SK-N-SH treated with all-trans-retinoic acid at 6 μM for 48 hours (cell line): ENCODE results near the gene OTUD1.

Experiments
- ATAC-seq: fragments of 200-7000 bp; cut with Tn5 transposase; 3 replicates; pipeline ENCODE4 v1.9.1; 2020; ENCODE audit warnings: mild to moderate bottlenecking, moderate library complexity
- CREB5 ChIP-seq: fragments of 250-450 bp; sonication (Bioruptor Pico); IDR thresholded peaks from 2 replicates; pipeline ENCODE4 v1.5.1; 2020; ENCODE audit warnings: low read depth, mild to moderate bottlenecking, moderate library complexity
- ESRRG ChIP-seq: fragments of 250-450 bp; sonication (Bioruptor Pico); IDR thresholded peaks from 2 replicates; pipeline ENCODE4 v1.6.1; 2021; ENCODE audit warnings: mild to moderate bottlenecking
- GLIS3 ChIP-seq: fragments of 250-450 bp; sonication (Bioruptor Pico); IDR thresholded peaks from 2 replicates; pipeline ENCODE4 v1.5.0; 2020; ENCODE audit warnings: mild to moderate bottlenecking, moderate library complexity
- ISL1 ChIP-seq: fragments of 250-450 bp; sonication (Bioruptor Pico); IDR thresholded peaks from 2 replicates; pipeline ENCODE4 v2.1.2; 2022; ENCODE audit warnings: mild to moderate bottlenecking, moderate library complexity
- PATZ1 ChIP-seq: fragments of 250-450 bp; sonication (Bioruptor Pico); IDR thresholded peaks from 2 replicates; pipeline ENCODE4 v1.8.0; 2020; ENCODE audit warnings: mild to moderate bottlenecking, moderate library complexity, borderline replicate concordance
- RARB ChIP-seq: fragments of 250-450 bp; sonication (Bioruptor Pico); IDR thresholded peaks from 2 replicates; pipeline ENCODE4 v1.8.0; 2021; ENCODE audit warnings: mild to moderate bottlenecking, moderate library complexity
- SNAI2 ChIP-seq: fragments of 250-450 bp; sonication (Bioruptor Pico); IDR thresholded peaks from 2 replicates; pipeline ENCODE4 v1.5.0; 2020; ENCODE audit warnings: mild to moderate bottlenecking, moderate library complexity
- TCF4 ChIP-seq: fragments of 250-450 bp; sonication (Bioruptor Pico); IDR thresholded peaks from 2 replicates; pipeline ENCODE4 v1.8.0; 2021; ENCODE audit warnings: mild to moderate bottlenecking, moderate library complexity, borderline replicate concordance
- TOX ChIP-seq: fragments of 250-450 bp; sonication (Bioruptor Pico); IDR thresholded peaks from 2 replicates; pipeline ENCODE4 v1.8.0; 2021; ENCODE audit warnings: mild to moderate bottlenecking, moderate library complexity, borderline replicate concordance
- ZC3H10 ChIP-seq: fragments of 250-450 bp; sonication (Bioruptor Pico); IDR thresholded peaks from 2 replicates; pipeline ENCODE4 v1.5.1; 2021; ENCODE audit warnings: mild to moderate bottlenecking, moderate library complexity
- ZFP3 ChIP-seq: fragments of 250-450 bp; sonication (Bioruptor Pico); IDR thresholded peaks from 2 replicates; pipeline ENCODE4 v1.5.0; 2020; ENCODE audit warnings: mild to moderate bottlenecking, moderate library complexity
- ZFP30 ChIP-seq: fragments of 450-650 bp; formaldehyde crosslinking; IDR thresholded peaks from 2 replicates; pipeline ENCODE4 v1.5.0; 2022; ENCODE audit warnings: mild to moderate bottlenecking, moderate library complexity
- ZNF565 ChIP-seq: fragments of 450-650 bp; formaldehyde crosslinking; conservative IDR thresholded peaks from 2 replicates; pipeline ENCODE4 v1.5.0; 2020; ENCODE audit warnings: low read depth, mild to moderate bottlenecking, moderate library complexity
- ZNF8 ChIP-seq: fragments of 450-650 bp; formaldehyde crosslinking; IDR thresholded peaks from 2 replicates; pipeline ENCODE4 v1.5.0; 2020; ENCODE audit warnings: mild to moderate bottlenecking, moderate library complexity
- TF ChIP-seq, protein P1 (sequence below): fragments of 250-450 bp; sonication (Bioruptor Pico); IDR thresholded peaks from 2 replicates; pipeline ENCODE4 v1.5.0; 2020; ENCODE audit warnings: mild to moderate bottlenecking, moderate library complexity
- TF ChIP-seq, protein P2 (sequence below): fragments of 250-450 bp; sonication (Bioruptor Pico); IDR thresholded peaks from 2 replicates; pipeline ENCODE4 v1.8.0; 2021; ENCODE audit warnings: low read depth, mild to moderate bottlenecking, moderate library complexity, borderline replicate concordance

OTUD1 gene

GRCh38 chr10:23441251-23441650, 2.4 kb downstream of the OTUD1 start:
- no peak for ATAC-seq

DNA sequence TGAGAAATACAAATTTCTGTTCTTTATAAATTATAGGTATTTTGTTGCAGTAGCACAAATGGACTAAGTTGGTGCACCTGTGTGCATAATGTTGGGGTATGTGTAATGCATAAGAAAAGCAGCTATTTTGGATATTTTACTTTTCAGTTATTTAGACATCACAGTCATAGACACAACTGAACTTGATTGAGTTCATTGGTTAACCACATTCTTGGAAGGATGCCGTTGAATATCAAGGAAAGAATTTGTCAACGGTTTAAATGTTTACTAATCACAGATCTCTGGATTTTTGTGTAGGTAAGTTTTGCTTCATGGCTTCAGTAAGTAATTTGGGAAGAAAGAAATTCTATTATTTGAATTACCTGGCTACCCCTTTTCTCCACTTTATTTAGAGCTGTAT, 4.1 kb downstream of the OTUD1 start:
- ATAC-seq: no peak
- no peak for TF ChIP-seq ESRRG (CRISPR knock-in tag)
- no peak for TF ChIP-seq CREB5 (CRISPR knock-in tag)
- no peak for TF ChIP-seq TCF4 (CRISPR knock-in tag)
- no peak for TF ChIP-seq ZC3H10
- TF ChIP-seq, protein P1, sequence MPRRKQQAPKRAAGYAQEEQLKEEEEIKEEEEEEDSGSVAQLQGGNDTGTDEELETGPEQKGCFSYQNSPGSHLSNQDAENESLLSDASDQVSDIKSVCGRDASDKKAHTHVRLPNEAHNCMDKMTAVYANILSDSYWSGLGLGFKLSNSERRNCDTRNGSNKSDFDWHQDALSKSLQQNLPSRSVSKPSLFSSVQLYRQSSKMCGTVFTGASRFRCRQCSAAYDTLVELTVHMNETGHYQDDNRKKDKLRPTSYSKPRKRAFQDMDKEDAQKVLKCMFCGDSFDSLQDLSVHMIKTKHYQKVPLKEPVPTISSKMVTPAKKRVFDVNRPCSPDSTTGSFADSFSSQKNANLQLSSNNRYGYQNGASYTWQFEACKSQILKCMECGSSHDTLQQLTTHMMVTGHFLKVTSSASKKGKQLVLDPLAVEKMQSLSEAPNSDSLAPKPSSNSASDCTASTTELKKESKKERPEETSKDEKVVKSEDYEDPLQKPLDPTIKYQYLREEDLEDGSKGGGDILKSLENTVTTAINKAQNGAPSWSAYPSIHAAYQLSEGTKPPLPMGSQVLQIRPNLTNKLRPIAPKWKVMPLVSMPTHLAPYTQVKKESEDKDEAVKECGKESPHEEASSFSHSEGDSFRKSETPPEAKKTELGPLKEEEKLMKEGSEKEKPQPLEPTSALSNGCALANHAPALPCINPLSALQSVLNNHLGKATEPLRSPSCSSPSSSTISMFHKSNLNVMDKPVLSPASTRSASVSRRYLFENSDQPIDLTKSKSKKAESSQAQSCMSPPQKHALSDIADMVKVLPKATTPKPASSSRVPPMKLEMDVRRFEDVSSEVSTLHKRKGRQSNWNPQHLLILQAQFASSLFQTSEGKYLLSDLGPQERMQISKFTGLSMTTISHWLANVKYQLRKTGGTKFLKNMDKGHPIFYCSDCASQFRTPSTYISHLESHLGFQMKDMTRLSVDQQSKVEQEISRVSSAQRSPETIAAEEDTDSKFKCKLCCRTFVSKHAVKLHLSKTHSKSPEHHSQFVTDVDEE (CRISPR knock-in tag): no peak

More at GRCh38 chr10:23441251-23441650, 2.4 kb downstream of the OTUD1 start:
- TF ChIP-seq, protein P2, sequence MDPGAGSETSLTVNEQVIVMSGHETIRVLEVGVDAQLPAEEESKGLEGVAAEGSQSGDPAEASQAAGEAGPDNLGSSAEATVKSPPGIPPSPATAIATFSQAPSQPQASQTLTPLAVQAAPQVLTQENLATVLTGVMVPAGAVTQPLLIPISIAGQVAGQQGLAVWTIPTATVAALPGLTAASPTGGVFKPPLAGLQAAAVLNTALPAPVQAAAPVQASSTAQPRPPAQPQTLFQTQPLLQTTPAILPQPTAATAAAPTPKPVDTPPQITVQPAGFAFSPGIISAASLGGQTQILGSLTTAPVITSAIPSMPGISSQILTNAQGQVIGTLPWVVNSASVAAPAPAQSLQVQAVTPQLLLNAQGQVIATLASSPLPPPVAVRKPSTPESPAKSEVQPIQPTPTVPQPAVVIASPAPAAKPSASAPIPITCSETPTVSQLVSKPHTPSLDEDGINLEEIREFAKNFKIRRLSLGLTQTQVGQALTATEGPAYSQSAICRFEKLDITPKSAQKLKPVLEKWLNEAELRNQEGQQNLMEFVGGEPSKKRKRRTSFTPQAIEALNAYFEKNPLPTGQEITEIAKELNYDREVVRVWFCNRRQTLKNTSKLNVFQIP (CRISPR knock-in tag): no peak
- no peak for TF ChIP-seq ZNF565 (CRISPR knock-in tag)
- no peak for TF ChIP-seq PATZ1
- no peak for TF ChIP-seq ZNF8 (CRISPR knock-in tag)
- no peak for TF ChIP-seq GLIS3 (CRISPR knock-in tag)
- TF ChIP-seq, protein P1 (CRISPR knock-in tag): no peak

DNA sequence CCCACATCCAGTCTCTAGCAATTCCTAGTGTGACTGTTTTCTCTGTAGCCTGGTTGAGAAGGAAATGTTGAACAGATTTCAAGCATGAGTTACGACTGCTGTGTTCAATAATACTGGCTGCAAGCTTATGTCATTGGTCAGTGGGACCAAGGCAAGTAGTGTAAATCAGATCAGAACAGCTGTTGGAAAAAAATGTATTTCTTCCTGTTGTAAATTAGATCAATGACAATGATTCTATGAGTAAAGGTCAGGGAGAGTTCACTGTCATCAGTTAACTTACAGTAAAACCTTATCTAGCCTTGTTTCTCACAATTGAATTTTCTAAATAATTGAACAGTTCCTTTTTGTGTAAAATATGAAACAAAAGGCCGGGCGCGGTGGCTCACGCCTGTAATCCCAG, 6.7 kb downstream of the OTUD1 start:
- no peak for ATAC-seq
- TF ChIP-seq ZFP30 (CRISPR knock-in tag): no peak
- TF ChIP-seq SNAI2 (CRISPR knock-in tag): no peak
- TF ChIP-seq ZFP3 (CRISPR knock-in tag): no peak
- peak; percentile 88 for TF ChIP-seq TCF4 (CRISPR knock-in tag)
- TF ChIP-seq ISL1 (CRISPR knock-in tag): peak; percentile 60
- TF ChIP-seq CREB5 (CRISPR knock-in tag): peak; percentile 51; the same call in 1 of the 2 replicates
- TF ChIP-seq, protein P1 (CRISPR knock-in tag): peak; percentile 89
- TF ChIP-seq, protein P2 (CRISPR knock-in tag): no peak
- no peak; the same call in 1 of the 2 replicates for TF ChIP-seq ZNF8 (CRISPR knock-in tag)
- no peak for TF ChIP-seq TOX
- TF ChIP-seq PATZ1: no peak
- TF ChIP-seq RARB: no peak
- TF ChIP-seq ESRRG (CRISPR knock-in tag): no peak
- 0 out of 2 replicates have a peak, but pooled peaks have one; percentile 48 for TF ChIP-seq GLIS3 (CRISPR knock-in tag)
